Transverse colon (tissue), 3 donors: Measurements from ENCODE around the gene CANT1.

Experiments used
- CTCF ChIP-seq, 5 experiments: fragments of 200-600 bp in 3 of 5; fragments of 450-650 bp in 2 of 5; sonication (generic) in 3 of 5; IDR thresholded peaks; 1 replicate in 2 of 5; 2 replicates in 3 of 5; pipeline ENCODE4 v1.5.1; 2016 to 2017; ENCODE audit warnings: antibody characterized with exemption in 5 of 5, inconsistent platforms in 3 of 5, mild to moderate bottlenecking in 2 of 5, moderate library complexity in 1 of 5
- EP300 ChIP-seq: sonication (generic); formaldehyde crosslinking; IDR thresholded peaks from one replicate; pipeline ENCODE4 v1.6.1; 2017; ENCODE audit warnings: antibody characterized with exemption, low read depth
- POLR2A ChIP-seq: fragments of 450-650 bp; IDR thresholded peaks from one replicate; pipeline ENCODE4 v1.6.1; 2016; ENCODE audit warnings: antibody characterized with exemption, mild to moderate bottlenecking, moderate library complexity

- TF ChIP-seq CTCF (IDR thresholded peaks at IDR 0.05) (no peak), POLR2A (no peak), EP300 (no peak)
Measured at GRCh38 chr17:78961571-78961970, 48.0 kb downstream of the CANT1 start.
